HG02763 (cell line): ENCODE data around the gene NUDT4.
"Not testable (repeated sequence)": the region's sequence is repeated elsewhere in the genome, so short reads cannot be mapped to it uniquely, and the experiment has no call there.

Experiments
- ATAC-seq: cut with Tn5 transposase; IDR thresholded peaks from one replicate; pipeline ENCODE4 v1.9.1; 2021; ENCODE audit warnings: mild to moderate bottlenecking, moderate library complexity; ENCODE audit not compliant: unreplicated experiment

Gene NUDT4

GRCh38 chr12:93425736-93426411, 48.1 kb downstream of the NUDT4 start:
- no peak for ATAC-seq

GRCh38 chr12:93426412-93426805, 48.7 kb downstream of the NUDT4 start:
- ATAC-seq, result no peak

- ATAC-seq, result no peak
Measured at GRCh38 chr12:93427779-93428564, 50.2 kb downstream of the NUDT4 start.

GRCh38 chr12:93429448-93429847, 51.7 kb downstream of the NUDT4 start:
- ATAC-seq, result no peak

GRCh38 chr12:93429852-93430251, 52.1 kb downstream of the NUDT4 start:
- no peak for ATAC-seq

- no peak for ATAC-seq
Measured at GRCh38 chr12:93430280-93430679, 52.6 kb downstream of the NUDT4 start.

GRCh38 chr12:93432031-93432430, 54.3 kb downstream of the NUDT4 start:
- not testable (repeated sequence) for ATAC-seq

- no peak for ATAC-seq
Measured at GRCh38 chr12:93434256-93434865, 56.6 kb downstream of the NUDT4 start.

GRCh38 chr12:93438266-93439050, 60.7 kb downstream of the NUDT4 start:
- ATAC-seq, result no peak

- ATAC-seq, result no peak
Measured at GRCh38 chr12:93440043-93440835, 62.5 kb downstream of the NUDT4 start.

- no peak for ATAC-seq
Measured at GRCh38 chr12:93441081-93441616, 63.4 kb downstream of the NUDT4 start.

- ATAC-seq, result peak; percentile 79
Measured at GRCh38 chr12:93441617-93442410, 64.1 kb downstream of the NUDT4 start, which contains the start of gene UBE2N. UBE2N (minus strand) TSS chr12:93441947; CDS start chr12:93441884, 63 bp downstream.

GRCh38 chr12:93442411-93443340, 65.0 kb downstream of the NUDT4 start:
- no peak for ATAC-seq

GRCh38 chr12:93443576-93443975, 65.9 kb downstream of the NUDT4 start:
- no peak for ATAC-seq

GRCh38 chr12:93447555-93448290, 70.0 kb downstream of the NUDT4 start:
- no peak for ATAC-seq

GRCh38 chr12:93448796-93449195, 71.1 kb downstream of the NUDT4 start:
- no peak for ATAC-seq

- ATAC-seq, result peak; percentile 67
Measured at GRCh38 chr12:93449277-93449676, 71.6 kb downstream of the NUDT4 start.
